IPS-11a (cell line): ENCODE measurements around the gene TM4SF18.

Experiments
- H3K4me3 ChIP-seq: one replicate; pipeline ENCODE4 v1.5.1; 2013; ENCODE audit warnings: low read depth, low read length, control low read depth

Gene TM4SF18

GRCh38 chr3:149331396-149331795, 2.0 kb downstream of the TM4SF18 start:
- H3K4me3 ChIP-seq, result no peak overlapping the region

- H3K4me3 ChIP-seq, result no peak overlapping the region
These were observed 2.7 kb downstream of the TM4SF18 start for GRCh38 chr3:149330609-149331331.

- no peak overlapping the region for H3K4me3 ChIP-seq
These were observed 6.3 kb downstream of the TM4SF18 start for GRCh38 chr3:149327156-149327555.

GRCh38 chr3:149325581-149325980, 7.9 kb downstream of the TM4SF18 start:
- H3K4me3 ChIP-seq, result no peak overlapping the region

- H3K4me3 ChIP-seq, result no peak overlapping the region
These were observed 9.1 kb downstream of the TM4SF18 start for GRCh38 chr3:149324332-149324731.

GRCh38 chr3:149321640-149322039, 11.8 kb downstream of the TM4SF18 start:
- H3K4me3 ChIP-seq, result no peak overlapping the region

GRCh38 chr3:149321136-149321535, 12.3 kb downstream of the TM4SF18 start:
- H3K4me3 ChIP-seq, result no peak overlapping the region

GRCh38 chr3:149319750-149320149, 13.7 kb downstream of the TM4SF18 start:
- H3K4me3 ChIP-seq, result no peak overlapping the region

GRCh38 chr3:149317072-149317471, 16.4 kb downstream of the TM4SF18 start:
- H3K4me3 ChIP-seq, result no peak overlapping the region

- no peak overlapping the region for H3K4me3 ChIP-seq
These were observed 17.0 kb downstream of the TM4SF18 start for GRCh38 chr3:149316437-149316836.

GRCh38 chr3:149315694-149316093, 17.7 kb downstream of the TM4SF18 start:
- H3K4me3 ChIP-seq, result no peak overlapping the region

GRCh38 chr3:149314807-149315578, 18.4 kb downstream of the TM4SF18 start:
- H3K4me3 ChIP-seq, result no peak overlapping the region

- no peak overlapping the region for H3K4me3 ChIP-seq
These were observed 19.9 kb downstream of the TM4SF18 start for GRCh38 chr3:149313542-149313941.

GRCh38 chr3:149310796-149311534, 22.5 kb downstream of the TM4SF18 start:
- no peak overlapping the region for H3K4me3 ChIP-seq

- no peak overlapping the region for H3K4me3 ChIP-seq
These were observed 26.0 kb downstream of the TM4SF18 start for GRCh38 chr3:149307435-149307783.

- no peak overlapping the region for H3K4me3 ChIP-seq
These were observed 26.5 kb downstream of the TM4SF18 start for GRCh38 chr3:149306751-149307434.

- H3K4me3 ChIP-seq, result no peak overlapping the region
These were observed 28.1 kb downstream of the TM4SF18 start for GRCh38 chr3:149305376-149305775.

GRCh38 chr3:149299938-149300801, 33.3 kb downstream of the TM4SF18 start:
- H3K4me3 ChIP-seq, result no peak overlapping the region

GRCh38 chr3:149296972-149297371, 36.5 kb downstream of the TM4SF18 start:
- no peak overlapping the region for H3K4me3 ChIP-seq

GRCh38 chr3:149292666-149293065, 40.8 kb downstream of the TM4SF18 start:
- no peak overlapping the region for H3K4me3 ChIP-seq
